ENCODE measurements around the gene C2orf69.
"Not testable (repeated sequence)": the region's sequence is repeated elsewhere in the genome, so short reads cannot be mapped to it uniquely, and the experiment has no call there.

The C2orf69 gene

DNA sequence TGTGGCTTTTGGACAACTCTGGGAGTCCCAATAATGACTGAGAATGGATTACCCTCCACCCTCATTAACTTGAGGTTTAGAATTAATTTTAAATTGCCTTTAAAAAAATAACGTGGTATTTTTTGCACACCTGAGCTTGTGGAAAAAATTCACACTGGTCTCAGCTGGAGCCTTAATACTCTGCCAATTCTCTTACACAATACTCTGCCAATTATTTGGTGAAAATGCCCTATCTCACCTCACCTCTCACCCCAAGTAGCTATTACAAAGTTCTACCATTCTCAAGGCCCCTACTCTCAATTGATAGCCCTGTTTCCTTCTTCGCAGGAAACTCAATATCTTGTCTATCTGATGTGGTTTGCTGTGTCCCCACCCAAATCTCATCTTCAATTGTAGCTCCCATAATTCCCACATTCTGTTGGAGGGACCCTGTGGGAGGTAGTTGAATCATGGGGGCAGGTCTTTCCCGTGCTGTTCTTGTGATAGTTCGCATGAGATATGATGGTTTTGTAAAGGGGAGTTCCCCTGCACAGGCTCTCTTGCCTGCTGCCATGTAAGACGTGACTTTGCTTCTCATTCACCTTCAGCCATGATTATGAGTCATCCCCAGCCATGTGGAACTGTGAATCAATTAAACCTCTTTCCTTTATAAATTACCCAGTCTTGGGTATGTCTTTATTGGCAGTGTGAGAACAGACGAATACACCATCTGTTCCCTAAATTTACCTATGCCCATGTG, 27.4 kb upstream of the C2orf69 start:
- no peaks in the 10 kb centered on the region for H3K9me3 ChIP-seq (ENCODE audit: control insufficient read depth, insufficient read depth, low read length)
- no CpG with 5 or more reads among the region's 6 CpGs for WGBS (ENCODE audit: insufficient coverage, insufficient read length)
- H3K36me3 ChIP-seq (ENCODE audit: control insufficient read depth, insufficient read depth, low read length) = no peaks in the 10 kb centered on the region
- H3K27me3 ChIP-seq (ENCODE audit: control insufficient read depth, insufficient read depth, low read length) = no peaks in the 10 kb centered on the region
- no peak overlapping the region for H3K27ac ChIP-seq (ENCODE audit: low read length)
- H3K4me3 ChIP-seq (ENCODE audit: low read length) = no peak overlapping the region
- DNase-seq (ENCODE audit: low read depth, low spot score) = no peak
- H3K4me1 ChIP-seq (ENCODE audit: control insufficient read depth, insufficient read depth, low read length) = no peaks in the 10 kb centered on the region

DNA sequence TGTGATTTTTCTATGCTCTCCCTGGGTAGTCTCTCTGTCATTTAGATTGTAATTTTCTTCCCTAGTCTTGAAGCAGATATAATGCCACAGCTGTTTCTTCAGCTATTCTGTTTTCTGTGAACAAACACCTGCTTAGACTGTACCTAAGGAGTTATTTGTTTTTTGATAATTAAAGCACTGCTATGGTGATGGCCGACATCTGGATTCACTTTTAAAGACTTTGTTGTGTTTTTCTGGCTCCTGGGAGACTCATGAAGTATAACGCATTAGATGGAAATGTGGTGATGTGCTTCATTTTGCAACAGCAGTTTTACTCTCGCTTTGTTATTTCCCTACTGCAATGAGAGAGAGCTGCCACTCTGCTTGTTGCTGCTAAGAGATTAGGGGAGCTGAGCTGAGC, 15.7 kb upstream of the C2orf69 start:
- Histone ChIP-seq H3K9me3 (ENCODE audit: control insufficient read depth, insufficient read depth, low read length) (no peaks in the 10 kb centered on the region), H3K4me3 (ENCODE audit: low read length) (no peak overlapping the region), H3K27me3 (ENCODE audit: control insufficient read depth, insufficient read depth, low read length) (no peaks in the 10 kb centered on the region), H3K4me1 (ENCODE audit: control insufficient read depth, insufficient read depth, low read length) (no peaks in the 10 kb centered on the region), H3K27ac (ENCODE audit: low read length) (no peak overlapping the region), H3K36me3 (ENCODE audit: control insufficient read depth, insufficient read depth, low read length) (no peaks in the 10 kb centered on the region)
- no peak for DNase-seq (ENCODE audit: low read depth, low spot score)
- no CpG with 5 or more reads among the region's 3 CpGs for WGBS (ENCODE audit: insufficient coverage, insufficient read length)

- no peaks in the 10 kb centered on the region for H3K27me3 ChIP-seq (ENCODE audit: control insufficient read depth, insufficient read depth, low read length)
- H3K4me1 ChIP-seq (ENCODE audit: control insufficient read depth, insufficient read depth, low read length) = no peaks in the 10 kb centered on the region
- no peak overlapping the region for H3K27ac ChIP-seq (ENCODE audit: low read length)
- H3K36me3 ChIP-seq (ENCODE audit: control insufficient read depth, insufficient read depth, low read length) = no peaks in the 10 kb centered on the region
- WGBS (ENCODE audit: insufficient coverage, insufficient read length) = no CpG with 5 or more reads among the region's 2 CpGs
- no peak for DNase-seq (ENCODE audit: low read depth, low spot score)
- H3K9me3 ChIP-seq (ENCODE audit: control insufficient read depth, insufficient read depth, low read length) = no peaks in the 10 kb centered on the region
- no peak overlapping the region for H3K4me3 ChIP-seq (ENCODE audit: low read length)
Measured at GRCh38 chr2:199896617-199897016, 14.5 kb upstream of the C2orf69 start.

GRCh38 chr2:199901942-199902341, 9.2 kb upstream of the C2orf69 start:
- Histone ChIP-seq H3K27ac (ENCODE audit: low read length) (no peak overlapping the region), H3K9me3 (ENCODE audit: control insufficient read depth, insufficient read depth, low read length) (no peaks in the 10 kb centered on the region), H3K27me3 (ENCODE audit: control insufficient read depth, insufficient read depth, low read length) (no peaks in the 10 kb centered on the region), H3K36me3 (ENCODE audit: control insufficient read depth, insufficient read depth, low read length) (no peaks in the 10 kb centered on the region), H3K4me1 (ENCODE audit: control insufficient read depth, insufficient read depth, low read length) (no peaks in the 10 kb centered on the region), H3K4me3 (ENCODE audit: low read length) (no peak overlapping the region)
- no CpG with 5 or more reads among the region's 4 CpGs for WGBS (ENCODE audit: insufficient coverage, insufficient read length)
- DNase-seq (ENCODE audit: low read depth, low spot score) = no peak

DNA sequence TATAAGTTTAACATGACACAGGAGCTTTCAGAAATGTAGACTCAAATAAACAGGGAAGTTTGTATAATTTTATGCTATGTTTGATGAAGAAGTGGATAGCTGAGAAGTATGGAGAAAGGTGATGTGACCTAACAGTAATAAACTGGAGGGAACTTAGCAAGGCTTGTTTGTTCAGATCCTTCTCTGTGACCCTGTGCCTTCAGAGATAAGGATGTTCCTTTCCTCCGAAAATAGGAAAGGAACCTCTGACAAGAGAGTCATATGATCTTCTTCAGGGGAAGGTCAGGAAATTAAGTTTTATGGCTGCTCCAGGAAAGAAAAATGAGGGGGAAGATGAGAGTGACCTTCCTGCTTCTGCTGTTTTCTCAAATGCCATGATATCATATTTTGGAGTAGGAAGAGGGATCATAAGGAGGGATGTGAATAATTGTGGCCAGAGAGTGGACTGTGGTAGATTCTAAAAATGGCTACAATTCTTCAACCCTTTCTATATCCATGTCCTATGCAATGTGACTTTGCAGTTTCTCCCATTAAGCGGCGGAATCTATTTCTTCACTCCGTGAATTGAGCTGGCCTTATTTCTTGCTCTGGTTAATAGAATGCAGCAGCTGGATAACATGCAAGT, 8.5 kb upstream of the C2orf69 start:
- Histone ChIP-seq H3K4me1 (ENCODE audit: control insufficient read depth, insufficient read depth, low read length) (no peaks in the 10 kb centered on the region), H3K36me3 (ENCODE audit: control insufficient read depth, insufficient read depth, low read length) (no peaks in the 10 kb centered on the region), H3K9me3 (ENCODE audit: control insufficient read depth, insufficient read depth, low read length) (no peaks in the 10 kb centered on the region), H3K27me3 (ENCODE audit: control insufficient read depth, insufficient read depth, low read length) (no peaks in the 10 kb centered on the region), H3K4me3 (ENCODE audit: low read length) (no peak overlapping the region), H3K27ac (ENCODE audit: low read length) (no peak overlapping the region)
- no peak for DNase-seq (ENCODE audit: low read depth, low spot score)
- WGBS (ENCODE audit: insufficient coverage, insufficient read length) = no CpG with 5 or more reads among the region's 4 CpGs

- Histone ChIP-seq H3K4me3 (ENCODE audit: low read length) (no peak overlapping the region), H3K27me3 (ENCODE audit: control insufficient read depth, insufficient read depth, low read length) (no peaks in the 10 kb centered on the region), H3K9me3 (ENCODE audit: control insufficient read depth, insufficient read depth, low read length) (no peaks in the 10 kb centered on the region), H3K27ac (ENCODE audit: low read length) (no peak overlapping the region), H3K4me1 (ENCODE audit: control insufficient read depth, insufficient read depth, low read length) (no peaks in the 10 kb centered on the region), H3K36me3 (ENCODE audit: control insufficient read depth, insufficient read depth, low read length) (no peaks in the 10 kb centered on the region)
- WGBS (ENCODE audit: insufficient coverage, insufficient read length) = no CpG with 5 or more reads among the region's 1 CpG
- DNase-seq (ENCODE audit: low read depth, low spot score) = no peak
Measured at GRCh38 chr2:199903111-199903510, 8.0 kb upstream of the C2orf69 start.

GRCh38 chr2:199907008-199907714, 3.9 kb upstream of the C2orf69 start:
- Histone ChIP-seq H3K36me3 (ENCODE audit: control insufficient read depth, insufficient read depth, low read length) (no peaks in the 10 kb centered on the region), H3K4me1 (ENCODE audit: control insufficient read depth, insufficient read depth, low read length) (no peaks in the 10 kb centered on the region), H3K27ac (ENCODE audit: low read length) (no peak overlapping the region), H3K4me3 (ENCODE audit: low read length) (no peak overlapping the region), H3K9me3 (ENCODE audit: control insufficient read depth, insufficient read depth, low read length) (no peaks in the 10 kb centered on the region), H3K27me3 (ENCODE audit: control insufficient read depth, insufficient read depth, low read length) (no peaks in the 10 kb centered on the region)
- no CpG with 5 or more reads among the region's 2 CpGs for WGBS (ENCODE audit: insufficient coverage, insufficient read length)
- no peak for DNase-seq (ENCODE audit: low read depth, low spot score)

DNA sequence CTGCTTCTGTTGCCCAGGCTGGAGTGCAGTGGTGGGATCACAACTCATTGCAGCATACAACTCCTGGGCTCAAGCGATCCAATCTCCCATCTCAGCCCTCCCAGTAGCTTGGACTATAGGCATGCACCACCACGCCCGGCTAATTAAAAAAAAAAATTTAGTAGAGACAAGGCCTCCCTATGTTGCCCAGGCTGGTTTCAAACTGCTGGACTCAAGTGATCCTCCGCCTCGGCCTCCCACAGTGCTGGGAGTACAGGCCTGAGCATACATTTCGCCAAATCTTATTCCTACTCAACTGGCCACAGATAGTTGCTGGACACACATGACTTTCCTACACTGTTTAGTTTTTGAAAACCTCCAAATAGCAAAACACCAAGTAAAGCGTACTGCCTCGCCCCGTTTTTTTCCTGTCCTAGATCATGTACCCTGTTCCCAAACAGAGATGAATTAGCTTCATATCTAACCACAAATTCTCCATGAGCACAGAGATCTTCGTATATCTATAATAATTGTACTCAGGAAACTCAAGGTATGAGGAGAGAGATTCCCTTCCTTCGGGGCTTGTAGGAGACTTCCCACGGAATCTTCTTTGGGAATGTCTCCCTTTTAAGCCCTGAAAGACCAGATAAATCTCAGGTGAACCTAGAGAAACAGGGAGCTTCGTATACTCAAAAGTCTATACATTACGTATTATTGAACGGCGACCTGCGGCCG, 598 bp upstream of the C2orf69 start:
- Histone ChIP-seq H3K36me3 (ENCODE audit: control insufficient read depth, insufficient read depth, low read length) (no peaks in the 10 kb centered on the region; the same call in 1 of the 2 replicates), H3K27ac (ENCODE audit: low read length) (no peak overlapping the region), H3K4me3 (ENCODE audit: low read length) (peak overlapping the region; percentile 36; the same call in 1 of the 2 replicates), H3K9me3 (ENCODE audit: control insufficient read depth, insufficient read depth, low read length) (no peaks in the 10 kb centered on the region), H3K4me1 (ENCODE audit: control insufficient read depth, insufficient read depth, low read length) (no peaks in the 10 kb centered on the region), H3K27me3 (ENCODE audit: control insufficient read depth, insufficient read depth, low read length) (no peaks in the 10 kb centered on the region)
- no CpG with 5 or more reads among the region's 18 CpGs for WGBS (ENCODE audit: insufficient coverage, insufficient read length)
- DNase-seq (ENCODE audit: low read depth, low spot score) = no peak

GRCh38 chr2:199911877-199912161, 726 bp downstream of the C2orf69 start:
- Histone ChIP-seq H3K27me3 (ENCODE audit: control insufficient read depth, insufficient read depth, low read length) (no peaks in the 10 kb centered on the region), H3K27ac (ENCODE audit: low read length) (no peak overlapping the region), H3K4me3 (ENCODE audit: low read length) (peak overlapping the region; percentile 88; the same call in 1 of the 2 replicates), H3K4me1 (ENCODE audit: control insufficient read depth, insufficient read depth, low read length) (no peaks in the 10 kb centered on the region), H3K9me3 (ENCODE audit: control insufficient read depth, insufficient read depth, low read length) (no peaks in the 10 kb centered on the region), H3K36me3 (ENCODE audit: control insufficient read depth, insufficient read depth, low read length) (peaks cover 5% of the 10 kb centered on the region; the same call in 1 of the 2 replicates)
- no CpG with 5 or more reads among the region's 13 CpGs for WGBS (ENCODE audit: insufficient coverage, insufficient read length)
- no peak for DNase-seq (ENCODE audit: low read depth, low spot score)

- H3K9me3 ChIP-seq (ENCODE audit: control insufficient read depth, insufficient read depth, low read length); H3K27me3 ChIP-seq (ENCODE audit: control insufficient read depth, insufficient read depth, low read length); H3K4me1 ChIP-seq (ENCODE audit: control insufficient read depth, insufficient read depth, low read length); H3K27ac ChIP-seq (ENCODE audit: low read length); DNase-seq (ENCODE audit: low read depth, low spot score): not testable (repeated sequence)
- Histone ChIP-seq H3K4me3 (ENCODE audit: low read length) (peak overlapping the region; percentile 88; the same call in 1 of the 2 replicates), H3K36me3 (ENCODE audit: control insufficient read depth, insufficient read depth, low read length) (peaks cover 10% of the 10 kb centered on the region; the same call in 1 of the 2 replicates)
- no CpG with 5 or more reads among the region's 12 CpGs for WGBS (ENCODE audit: insufficient coverage, insufficient read length)
Measured at GRCh38 chr2:199912553-199913114, 1.5 kb downstream of the C2orf69 start.

Measured in iPS DF 6.9 (cell line).